NCI-H2196 treated with DMSO at 0.1 percent for 48 hours (cell line): ENCODE measurements around the gene EPHB4.
"Not testable (repeated sequence)": the region's sequence is repeated elsewhere in the genome, so short reads cannot be mapped to it uniquely, and the experiment has no call there.

ENCODE experiments used
- DNase-seq: peaks from one replicate; lab custom pipeline; 2025; ENCODE audit not compliant: unreplicated experiment; lab: John Stamatoyannopoulos, UW

EPHB4 gene

GRCh38 chr7:100822236-100823139 is 4.8 kb downstream of the EPHB4 start:
- no peak for DNase-seq

- no peak for DNase-seq
Measured at GRCh38 chr7:100819586-100819985, 7.7 kb downstream of the EPHB4 start.

GRCh38 chr7:100818825-100819224 is 8.5 kb downstream of the EPHB4 start:
- no peak for DNase-seq

GRCh38 chr7:100818366-100818765 is 9.0 kb downstream of the EPHB4 start:
- no peak for DNase-seq

- no peak for DNase-seq
Measured at GRCh38 chr7:100817097-100817496, 10.2 kb downstream of the EPHB4 start.

GRCh38 chr7:100816515-100816914 is 10.8 kb downstream of the EPHB4 start:
- DNase-seq = not testable (repeated sequence)

- no peak for DNase-seq
Measured at GRCh38 chr7:100812729-100813128, 14.6 kb downstream of the EPHB4 start.

GRCh38 chr7:100811480-100811879 is 15.8 kb downstream of the EPHB4 start:
- no peak for DNase-seq

GRCh38 chr7:100808354-100808875 is 18.9 kb downstream of the EPHB4 start:
- no peak for DNase-seq

- not testable (repeated sequence) for DNase-seq
Measured at GRCh38 chr7:100806883-100807282, 20.4 kb downstream of the EPHB4 start.

GRCh38 chr7:100806276-100806675 is 21.0 kb downstream of the EPHB4 start:
- no peak for DNase-seq

- DNase-seq = no peak
Measured at GRCh38 chr7:100804681-100805431, 22.5 kb downstream of the EPHB4 start.

GRCh38 chr7:100803398-100804161 is 23.7 kb downstream of the EPHB4 start:
- peak; percentile 90 for DNase-seq

- no peak for DNase-seq
Measured at GRCh38 chr7:100802951-100803350, 24.4 kb downstream of the EPHB4 start.

- peak; percentile 89 for DNase-seq
Measured at GRCh38 chr7:100801833-100802568, 25.3 kb downstream of the EPHB4 start.

GRCh38 chr7:100799037-100799896 is 28.1 kb downstream of the EPHB4 start:
- DNase-seq = peak; percentile 5

GRCh38 chr7:100794741-100795140 is 32.6 kb downstream of the EPHB4 start:
- DNase-seq = no peak

- DNase-seq = peak; percentile 4
Measured at GRCh38 chr7:100793806-100794660, 33.3 kb downstream of the EPHB4 start.
